OCI-LY7 (cell line): ENCODE data around the gene ADAMTS6. TPM values are rescaled to one million over a fixed set of nuclear protein-coding genes. Genes with fewer than 3 reads are reported as not detected.

Experiments
- BruUV-seq: library from RNA; stranded (reverse); fragments of 400-500 nt; replicated peaks from 2 replicates; lab custom pipeline; 2021; lab: Mats Ljungman, UMichigan
- CTCF ChIA-PET: fragments of 300-600 bp; sonication (Branson Sonifier 250); formaldehyde crosslinking; loops from one replicate; lab custom pipeline; 2022; ENCODE audit warnings: antibody characterized with exemption; ENCODE audit not compliant: unreplicated experiment; lab: Charles Lee
- POLR2A ChIA-PET: fragments of 300-600 bp; sonication (Branson Sonifier 250); formaldehyde crosslinking; loops from one replicate; lab custom pipeline; 2022; ENCODE audit warnings: antibody characterized with exemption; lab: Charles Lee
- DNase-seq: peaks from one replicate; pipeline ENCODE4 v3.0.0-alpha.2; 2015; ENCODE audit warnings: low spot score
- H2AFZ ChIP-seq: fragments of 200-600 bp; sonication (generic), shearing (Covaris generic); 2 replicates; pipeline ENCODE4 v1.6.1; 2014; ENCODE audit warnings: mild to moderate bottlenecking, antibody characterized with exemption, low read length, moderate library complexity
- H3K27ac ChIP-seq: fragments of 200-600 bp; sonication (generic); 2 replicates; pipeline ENCODE4 v1.5.1; 2014; ENCODE audit warnings: mixed run types, low read depth, mild to moderate bottlenecking, moderate library complexity, low read length, inconsistent platforms; ENCODE audit not compliant: poor library complexity, severe bottlenecking
- H3K36me3 ChIP-seq: fragments of 200-600 bp; sonication (generic); 2 replicates; pipeline ENCODE4 v1.6.1; 2014; ENCODE audit warnings: mild to moderate bottlenecking, antibody characterized with exemption, low read length, moderate library complexity, mixed read lengths; ENCODE audit not compliant: insufficient read depth
- H3K4me1 ChIP-seq: fragments of 200-600 bp; sonication (generic); 2 replicates; pipeline ENCODE4 v1.5.1; 2014; ENCODE audit warnings: mild to moderate bottlenecking, low read length; ENCODE audit not compliant: insufficient read depth, poor library complexity, severe bottlenecking
- H3K4me2 ChIP-seq: fragments of 200-600 bp; sonication (generic); 2 replicates; pipeline ENCODE4 v1.6.1; 2014; ENCODE audit warnings: mild to moderate bottlenecking, low read length
- H3K4me3 ChIP-seq: fragments of 200-600 bp; sonication (generic); 2 replicates; pipeline ENCODE4 v1.5.1; 2014; ENCODE audit warnings: mild to moderate bottlenecking, low read depth, low read length; ENCODE audit not compliant: poor library complexity, severe bottlenecking
- H3K79me2 ChIP-seq: fragments of 200-600 bp; sonication (generic); 2 replicates; pipeline ENCODE4 v1.6.1; 2016; ENCODE audit warnings: low read depth, mild to moderate bottlenecking, low read length, moderate library complexity, mixed read lengths; ENCODE audit not compliant: insufficient read depth
- H3K9me2 ChIP-seq: fragments of 200-600 bp; sonication (generic); 2 replicates; pipeline ENCODE4 v1.6.1; 2016; ENCODE audit warnings: mild to moderate bottlenecking, low read length, mixed read lengths; ENCODE audit not compliant: insufficient read depth
- H3K9me3 ChIP-seq: fragments of 200-600 bp; sonication (generic); 2 replicates; pipeline ENCODE4 v1.6.1; 2014; ENCODE audit warnings: mild to moderate bottlenecking, mixed run types, low read length, mixed read lengths
- H4K20me1 ChIP-seq: fragments of 200-600 bp; sonication (generic); 2 replicates; pipeline ENCODE4 v1.6.1; 2014; ENCODE audit warnings: mild to moderate bottlenecking, antibody characterized with exemption, low read length, moderate library complexity, mixed read lengths; ENCODE audit not compliant: insufficient read depth
- EZH2phosphoT487 ChIP-seq: fragments of 200-600 bp; sonication (generic); IDR thresholded peaks from 2 replicates; pipeline ENCODE4 v1.6.1; 2018; ENCODE audit warnings: low read depth, borderline replicate concordance, mild to moderate bottlenecking, mixed run types, antibody characterized with exemption, low read length, moderate library complexity, mixed read lengths
- intact Hi-C: fragments of 100-400 bp; cut with micrococcal nuclease; formaldehyde crosslinking; loops from one replicate; pipeline ENCODE4 v1.10.0; 2022; ENCODE audit not compliant: unreplicated experiment
- total RNA-seq, 2 experiments: library from RNA; depleted of rRNA in 1 of 2; stranded (reverse); fragments of >200 nt in 1 of 2; shearing (Covaris generic) in 1 of 2; gene quantifications; 2 replicates each; pipeline ENCODE4 v1.2.3, GENCODE V29; 2014 to 2022
- TF ChIP-seq, protein P1 (sequence below): fragments of 200-600 bp; sonication (generic); conservative IDR thresholded peaks from 2 replicates; pipeline ENCODE4 v1.5.1; 2014; ENCODE audit warnings: mild to moderate bottlenecking, antibody characterized with exemption, low read length, moderate library complexity, mixed read lengths

ADAMTS6 gene
- total RNA-seq, 2 experiments from 2014 or later: 13.9 to 18.1 TPM

DNA sequence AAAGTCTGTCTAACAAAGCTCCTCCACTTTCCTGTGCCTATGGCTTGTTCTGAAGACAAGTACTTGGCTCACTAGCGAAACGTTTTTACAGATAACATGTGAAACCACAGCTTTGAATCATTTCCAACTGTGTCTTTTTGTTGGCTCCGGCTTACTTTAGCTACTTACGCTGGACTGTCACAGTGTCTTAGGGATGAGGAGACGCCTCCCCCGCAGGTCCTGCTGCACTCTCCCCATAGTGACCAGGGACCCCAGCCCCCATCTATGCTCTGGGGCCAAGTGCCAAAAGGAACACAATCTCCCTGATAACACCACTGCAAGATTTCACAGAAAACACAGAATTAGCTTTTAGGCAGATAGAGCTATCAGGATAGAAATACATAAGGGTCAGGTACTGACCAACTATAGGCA lies 219.1 kb downstream of the ADAMTS6 start:
- no peak for DNase-seq
- Histone ChIP-seq H3K9me2 (no peaks in the 10 kb centered on the region), H3K4me2 (no peak overlapping the region), H3K36me3 (no peaks in the 10 kb centered on the region), H3K9me3 (no peaks in the 10 kb centered on the region), H3K27ac (no peak overlapping the region), H3K4me3 (no peak overlapping the region), H4K20me1 (no peaks in the 10 kb centered on the region), H3K79me2 (no peaks in the 10 kb centered on the region), H2AFZ (no peak overlapping the region), H3K4me1 (no peaks in the 10 kb centered on the region)
- intact Hi-C loops: no loop called here
- TF ChIP-seq, protein P1, sequence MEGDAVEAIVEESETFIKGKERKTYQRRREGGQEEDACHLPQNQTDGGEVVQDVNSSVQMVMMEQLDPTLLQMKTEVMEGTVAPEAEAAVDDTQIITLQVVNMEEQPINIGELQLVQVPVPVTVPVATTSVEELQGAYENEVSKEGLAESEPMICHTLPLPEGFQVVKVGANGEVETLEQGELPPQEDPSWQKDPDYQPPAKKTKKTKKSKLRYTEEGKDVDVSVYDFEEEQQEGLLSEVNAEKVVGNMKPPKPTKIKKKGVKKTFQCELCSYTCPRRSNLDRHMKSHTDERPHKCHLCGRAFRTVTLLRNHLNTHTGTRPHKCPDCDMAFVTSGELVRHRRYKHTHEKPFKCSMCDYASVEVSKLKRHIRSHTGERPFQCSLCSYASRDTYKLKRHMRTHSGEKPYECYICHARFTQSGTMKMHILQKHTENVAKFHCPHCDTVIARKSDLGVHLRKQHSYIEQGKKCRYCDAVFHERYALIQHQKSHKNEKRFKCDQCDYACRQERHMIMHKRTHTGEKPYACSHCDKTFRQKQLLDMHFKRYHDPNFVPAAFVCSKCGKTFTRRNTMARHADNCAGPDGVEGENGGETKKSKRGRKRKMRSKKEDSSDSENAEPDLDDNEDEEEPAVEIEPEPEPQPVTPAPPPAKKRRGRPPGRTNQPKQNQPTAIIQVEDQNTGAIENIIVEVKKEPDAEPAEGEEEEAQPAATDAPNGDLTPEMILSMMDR: no peak
- TF ChIP-seq EZH2phosphoT487: no peak
- BruUV-seq: no TSS peak
- ChIA-PET POLR2A (interaction anchor here (0.6 kb wide), 1 partner anchor 104 kb away, joined by 4 read pairs; no protein-coding TSS in a partner anchor), CTCF (no interaction called here)

DNA sequence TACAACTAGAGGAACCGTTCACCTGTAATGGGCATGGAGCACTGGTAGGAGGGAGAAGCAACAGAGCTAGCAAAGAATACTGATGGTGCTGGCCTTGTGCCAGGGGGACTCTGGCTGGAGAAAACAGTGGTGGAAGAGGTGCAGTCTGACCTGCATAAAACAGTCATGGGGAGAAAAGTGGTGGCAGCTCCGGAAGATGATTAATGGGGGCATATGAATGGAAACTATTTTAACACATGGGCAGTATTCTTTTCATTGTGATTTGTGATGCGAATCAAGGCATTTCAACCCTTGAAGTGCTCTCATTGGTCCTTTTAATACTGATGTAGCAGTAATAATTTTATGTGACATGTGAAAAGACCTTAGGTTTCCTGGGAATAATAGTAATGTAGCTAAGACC lies 219.6 kb downstream of the ADAMTS6 start:
- Histone ChIP-seq H3K27ac (no peak overlapping the region), H3K36me3 (no peaks in the 10 kb centered on the region), H3K9me3 (no peaks in the 10 kb centered on the region), H4K20me1 (no peaks in the 10 kb centered on the region), H3K9me2 (no peaks in the 10 kb centered on the region), H3K4me3 (no peak overlapping the region), H3K79me2 (no peaks in the 10 kb centered on the region), H3K4me1 (no peaks in the 10 kb centered on the region), H2AFZ (no peak overlapping the region), H3K4me2 (no peak overlapping the region)
- TF ChIP-seq EZH2phosphoT487: no peak
- TF ChIP-seq, protein P1: no peak
- ChIA-PET CTCF (no interaction called here), POLR2A (no interaction called here)
- intact Hi-C loops: no loop called here
- BruUV-seq: no TSS peak
- DNase-seq: no peak

GRCh38 chr5:65261499-65261898 lies 220.2 kb downstream of the ADAMTS6 start:
- no peak for TF ChIP-seq EZH2phosphoT487
- TF ChIP-seq, protein P1: no peak
- H3K9me2 ChIP-seq: no peaks in the 10 kb centered on the region
- H3K9me3 ChIP-seq: no peaks in the 10 kb centered on the region
- intact Hi-C loops: no loop called here
- H4K20me1 ChIP-seq: no peaks in the 10 kb centered on the region
- H2AFZ ChIP-seq: no peak overlapping the region
- ChIA-PET CTCF (no interaction called here), POLR2A (interaction anchor here (0.7 to 1.1 kb wide), 2 partner anchors 30 to 227 kb away, joined by 3 to 4 read pairs; no protein-coding TSS in a partner anchor)
- H3K36me3 ChIP-seq: no peaks in the 10 kb centered on the region
- no peak overlapping the region for H3K4me3 ChIP-seq
- no peaks in the 10 kb centered on the region for H3K4me1 ChIP-seq
- DNase-seq: no peak
- H3K79me2 ChIP-seq: no peaks in the 10 kb centered on the region
- no peak overlapping the region for H3K4me2 ChIP-seq
- H3K27ac ChIP-seq: no peak overlapping the region
- BruUV-seq: no TSS peak
